GM19351 (cell line): ENCODE measurements around the gene C1QBP.
"Not testable (repeated sequence)": the region's sequence is repeated elsewhere in the genome, so short reads cannot be mapped to it uniquely, and the experiment has no call there.

Source experiments
- ATAC-seq: cut with Tn5 transposase; IDR thresholded peaks from one replicate; pipeline ENCODE4 v1.9.1; 2021; ENCODE audit warnings: mild to moderate bottlenecking, moderate library complexity; ENCODE audit not compliant: unreplicated experiment

Gene C1QBP

GRCh38 chr17:5434984-5435383 lies 4.0 kb downstream of the C1QBP start:
- ATAC-seq: no peak

GRCh38 chr17:5431949-5432556 lies 6.9 kb downstream of the C1QBP start:
- no peak for ATAC-seq

GRCh38 chr17:5431234-5431633 lies 7.7 kb downstream of the C1QBP start:
- not testable (repeated sequence) for ATAC-seq

- no peak for ATAC-seq
Observed at GRCh38 chr17:5430413-5430999, 8.4 kb downstream of the C1QBP start.

GRCh38 chr17:5429191-5429887 lies 9.6 kb downstream of the C1QBP start:
- ATAC-seq: no peak

- ATAC-seq: no peak
Observed at GRCh38 chr17:5425826-5426225, 13.1 kb downstream of the C1QBP start.

GRCh38 chr17:5424909-5425308 lies 14.0 kb downstream of the C1QBP start:
- ATAC-seq: no peak

GRCh38 chr17:5422505-5422904 lies 16.4 kb downstream of the C1QBP start:
- no peak for ATAC-seq

- ATAC-seq: peak; percentile 56
Observed at GRCh38 chr17:5419959-5420653, 18.8 kb downstream of the C1QBP start, which contains the start of gene RPAIN. Gene RPAIN, plus strand, starts transcription at chr17:5420182. Its CDS starts 29 bp downstream, at chr17:5420211.

GRCh38 chr17:5419356-5419958 lies 19.5 kb downstream of the C1QBP start, which contains the start of gene NUP88:
Gene NUP88, minus strand, starts transcription at chr17:5419662. Its CDS starts 12 bp downstream, at chr17:5419650.
- ATAC-seq: peak; percentile 87

- ATAC-seq: peak; percentile 33
Observed at GRCh38 chr17:5418858-5419355, 20.0 kb downstream of the C1QBP start.

GRCh38 chr17:5416901-5417300 lies 22.1 kb downstream of the C1QBP start:
- no peak for ATAC-seq

GRCh38 chr17:5413682-5414081 lies 25.3 kb downstream of the C1QBP start:
- no peak for ATAC-seq

GRCh38 chr17:5410594-5411272 lies 28.2 kb downstream of the C1QBP start:
- no peak for ATAC-seq

- ATAC-seq: no peak
Observed at GRCh38 chr17:5408186-5408585, 30.8 kb downstream of the C1QBP start.

GRCh38 chr17:5405400-5405799 lies 33.6 kb downstream of the C1QBP start:
- ATAC-seq: no peak

GRCh38 chr17:5399767-5400166 lies 39.2 kb downstream of the C1QBP start:
- ATAC-seq: no peak

GRCh38 chr17:5396612-5397011 lies 42.3 kb downstream of the C1QBP start:
- no peak for ATAC-seq

GRCh38 chr17:5391678-5392077 lies 47.3 kb downstream of the C1QBP start:
- no peak for ATAC-seq
